Activated T-cell treated with anti-CD3 and anti-CD28 coated beads, Interleukin-2, amount 50 U/mL, for 4 hours (primary cell): Measurements from ENCODE around the gene MFAP1. TPM values are rescaled to one million over a fixed set of nuclear protein-coding genes. Genes with fewer than 3 reads are reported as not detected.
A peak's percentile ranks its signal among the peaks of the same experiment; 100 is the strongest.

Experiments
- ATAC-seq, 2 donors: fragments of 200-7000 bp; cut with Tn5 transposase; one replicate each; pipeline ENCODE4 v1.10.0; 2021
- DNase-seq: peaks from one replicate; pipeline ENCODE4 v3.0.0-alpha.2; 2020
- H3K27me3 Mint-ChIP-seq: one replicate; pipeline ENCODE4 v1.8.0; 2021; ENCODE audit warnings: low read depth, mixed read lengths
- H3K36me3 Mint-ChIP-seq: one replicate; pipeline ENCODE4 v1.8.0; 2022; ENCODE audit warnings: mixed read lengths; ENCODE audit not compliant: insufficient read depth
- H3K4me1 Mint-ChIP-seq: one replicate; pipeline ENCODE4 v1.8.0; 2021; ENCODE audit warnings: low read depth, mixed read lengths
- H3K4me3 Mint-ChIP-seq: one replicate; pipeline ENCODE4 v1.8.0; 2021; ENCODE audit warnings: mild to moderate bottlenecking, moderate library complexity, mixed read lengths
- H3K9me3 Mint-ChIP-seq: one replicate; pipeline ENCODE4 v1.8.0; 2021; ENCODE audit warnings: mixed read lengths
- total RNA-seq, 3 donors: library from RNA; stranded (reverse); gene quantifications; one replicate each; pipeline ENCODE4 v1.2.1, GENCODE V29; 2021

The MFAP1 gene
- total RNA-seq, 3 donors from 2014 or later: 37.0 to 38.0 (median 37.4) TPM

- Mint-ChIP-seq H3K4me3 (no peak overlapping the region), H3K9me3 (no peaks in the 10 kb centered on the region), H3K4me1 (peaks cover 23% of the 10 kb centered on the region), H3K36me3 (peaks cover 19% of the 10 kb centered on the region), H3K27me3 (no peaks in the 10 kb centered on the region)
- DNase-seq: no peak
- ATAC-seq: no peak
Observed at GRCh38 chr15:43775411-43775965, 49.0 kb downstream of the MFAP1 start.

- H3K27me3 Mint-ChIP-seq: no peaks in the 10 kb centered on the region
- peaks cover 31% of the 10 kb centered on the region for H3K36me3 Mint-ChIP-seq
Observed at GRCh38 chr15:43774062-43774461, 50.4 kb downstream of the MFAP1 start.

GRCh38 chr15:43772624-43773023 lies 51.9 kb downstream of the MFAP1 start:
- Mint-ChIP-seq H3K27me3 (no peaks in the 10 kb centered on the region), H3K36me3 (peaks cover 41% of the 10 kb centered on the region)

More at GRCh38 chr15:43774062-43774461, 50.4 kb downstream of the MFAP1 start:
- no peak overlapping the region for H3K4me3 Mint-ChIP-seq
- peaks cover 22% of the 10 kb centered on the region for H3K4me1 Mint-ChIP-seq
- DNase-seq (no peak), ATAC-seq (no peak)
- H3K9me3 Mint-ChIP-seq: no peaks in the 10 kb centered on the region

GRCh38 chr15:43771816-43772215 lies 52.7 kb downstream of the MFAP1 start:
- no peak overlapping the region for H3K4me3 Mint-ChIP-seq
- H3K36me3 Mint-ChIP-seq: peaks cover 41% of the 10 kb centered on the region
- ATAC-seq: no peak
- H3K4me1 Mint-ChIP-seq: peaks cover 8% of the 10 kb centered on the region
- DNase-seq: no peak
- H3K9me3 Mint-ChIP-seq: no peaks in the 10 kb centered on the region
- no peaks in the 10 kb centered on the region for H3K27me3 Mint-ChIP-seq

More at GRCh38 chr15:43772624-43773023, 51.9 kb downstream of the MFAP1 start:
- H3K4me1 Mint-ChIP-seq: peaks cover 15% of the 10 kb centered on the region
- DNase-seq: no peak
- H3K4me3 Mint-ChIP-seq: no peak overlapping the region
- no peaks in the 10 kb centered on the region for H3K9me3 Mint-ChIP-seq
- no peak for ATAC-seq

- Mint-ChIP-seq H3K4me3 (no peak overlapping the region), H3K27me3 (no peaks in the 10 kb centered on the region), H3K36me3 (peaks cover 48% of the 10 kb centered on the region), H3K4me1 (no peaks in the 10 kb centered on the region), H3K9me3 (no peaks in the 10 kb centered on the region)
- DNase-seq (peak; percentile 57), ATAC-seq (peak; percentile 68 to 71)
Observed at GRCh38 chr15:43769584-43770228, 54.8 kb downstream of the MFAP1 start.

GRCh38 chr15:43763819-43764446 lies 60.6 kb downstream of the MFAP1 start:
- Mint-ChIP-seq H3K27me3 (no peaks in the 10 kb centered on the region), H3K36me3 (peaks cover 34% of the 10 kb centered on the region), H3K4me3 (no peak overlapping the region), H3K9me3 (no peaks in the 10 kb centered on the region), H3K4me1 (no peaks in the 10 kb centered on the region)
- no peak for ATAC-seq
- DNase-seq: no peak

GRCh38 chr15:43762824-43763223 lies 61.7 kb downstream of the MFAP1 start:
- Mint-ChIP-seq H3K4me3 (no peak overlapping the region), H3K36me3 (peaks cover 25% of the 10 kb centered on the region), H3K4me1 (no peaks in the 10 kb centered on the region), H3K27me3 (no peaks in the 10 kb centered on the region), H3K9me3 (no peaks in the 10 kb centered on the region)
- ATAC-seq: no peak
- no peak for DNase-seq

Other genes with a start within 250 kb of the MFAP1 start
- gene PPIP5K1, start 234.5 kb downstream of the MFAP1 start, total RNA-seq: 10 to 100 TPM; 30.8 to 33.4 (median 31.6) TPM
- gene CKMT1B, start 230.7 kb downstream of the MFAP1 start, total RNA-seq: under 1 TPM in 1 of 3 donors, not detected in 2; 0.48 TPM
- under 1 TPM; 0.13 to 0.33 (median 0.22) TPM for gene STRC, start 205.9 kb downstream of the MFAP1 start, total RNA-seq
- 1 to 10 TPM; 3.4 to 5.4 (median 3.9) TPM for gene CATSPER2, start 175.8 kb downstream of the MFAP1 start, total RNA-seq
- not detected for gene CKMT1A, start 130.8 kb downstream of the MFAP1 start, total RNA-seq
- gene PDIA3, start 78.3 kb downstream of the MFAP1 start, total RNA-seq: 100 to 1,000 TPM; 434 to 498 (median 449) TPM
- 1 to 10 TPM in 1 of 3 donors, under 1 TPM in 2; 0.46 to 1.0 (median 0.63) TPM for gene ELL3, start 47.7 kb downstream of the MFAP1 start, total RNA-seq
- gene SERF2, start 32.4 kb downstream of the MFAP1 start, total RNA-seq: 100 to 1,000 TPM; 561 to 596 (median 567) TPM
- under 1 TPM; 0.08 to 0.24 (median 0.15) TPM for gene SERINC4, start 24.5 kb downstream of the MFAP1 start, total RNA-seq
- gene HYPK, start 24.1 kb downstream of the MFAP1 start, total RNA-seq: 10 to 100 TPM; 48.3 to 50.7 (median 49.0) TPM
- 10 to 100 TPM; 37.1 to 44.8 (median 39.2) TPM for gene WDR76, start 2.3 kb upstream of the MFAP1 start, total RNA-seq